Measurements from ENCODE around the gene EARS2. TPM values are rescaled to one million over a fixed set of nuclear protein-coding genes. Genes with fewer than 3 reads are reported as not detected.

The EARS2 gene
- 10 to 100 TPM; 10.9 to 32.0 (median 14.0) TPM for total RNA-seq

GRCh38 chr16:23556881-23557778 is at the start of gene EARS2, which contains the start of gene UBFD1:
Gene EARS2 (minus strand): TSS chr16:23557350. CDS start chr16:23557343, 7 bp downstream.
Gene UBFD1 (plus strand): TSS chr16:23557727. CDS start chr16:23557743, 16 bp downstream.
- TF ChIP-seq, protein P1, sequence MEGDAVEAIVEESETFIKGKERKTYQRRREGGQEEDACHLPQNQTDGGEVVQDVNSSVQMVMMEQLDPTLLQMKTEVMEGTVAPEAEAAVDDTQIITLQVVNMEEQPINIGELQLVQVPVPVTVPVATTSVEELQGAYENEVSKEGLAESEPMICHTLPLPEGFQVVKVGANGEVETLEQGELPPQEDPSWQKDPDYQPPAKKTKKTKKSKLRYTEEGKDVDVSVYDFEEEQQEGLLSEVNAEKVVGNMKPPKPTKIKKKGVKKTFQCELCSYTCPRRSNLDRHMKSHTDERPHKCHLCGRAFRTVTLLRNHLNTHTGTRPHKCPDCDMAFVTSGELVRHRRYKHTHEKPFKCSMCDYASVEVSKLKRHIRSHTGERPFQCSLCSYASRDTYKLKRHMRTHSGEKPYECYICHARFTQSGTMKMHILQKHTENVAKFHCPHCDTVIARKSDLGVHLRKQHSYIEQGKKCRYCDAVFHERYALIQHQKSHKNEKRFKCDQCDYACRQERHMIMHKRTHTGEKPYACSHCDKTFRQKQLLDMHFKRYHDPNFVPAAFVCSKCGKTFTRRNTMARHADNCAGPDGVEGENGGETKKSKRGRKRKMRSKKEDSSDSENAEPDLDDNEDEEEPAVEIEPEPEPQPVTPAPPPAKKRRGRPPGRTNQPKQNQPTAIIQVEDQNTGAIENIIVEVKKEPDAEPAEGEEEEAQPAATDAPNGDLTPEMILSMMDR (IDR thresholded peaks at IDR 0.05; ENCODE audit: low read depth), result no peak

GRCh38 chr16:23597003-23597756 is 40.0 kb upstream of the EARS2 start:
- TF ChIP-seq, protein P1 (IDR thresholded peaks at IDR 0.05; ENCODE audit: low read depth), result no peak

DNA sequence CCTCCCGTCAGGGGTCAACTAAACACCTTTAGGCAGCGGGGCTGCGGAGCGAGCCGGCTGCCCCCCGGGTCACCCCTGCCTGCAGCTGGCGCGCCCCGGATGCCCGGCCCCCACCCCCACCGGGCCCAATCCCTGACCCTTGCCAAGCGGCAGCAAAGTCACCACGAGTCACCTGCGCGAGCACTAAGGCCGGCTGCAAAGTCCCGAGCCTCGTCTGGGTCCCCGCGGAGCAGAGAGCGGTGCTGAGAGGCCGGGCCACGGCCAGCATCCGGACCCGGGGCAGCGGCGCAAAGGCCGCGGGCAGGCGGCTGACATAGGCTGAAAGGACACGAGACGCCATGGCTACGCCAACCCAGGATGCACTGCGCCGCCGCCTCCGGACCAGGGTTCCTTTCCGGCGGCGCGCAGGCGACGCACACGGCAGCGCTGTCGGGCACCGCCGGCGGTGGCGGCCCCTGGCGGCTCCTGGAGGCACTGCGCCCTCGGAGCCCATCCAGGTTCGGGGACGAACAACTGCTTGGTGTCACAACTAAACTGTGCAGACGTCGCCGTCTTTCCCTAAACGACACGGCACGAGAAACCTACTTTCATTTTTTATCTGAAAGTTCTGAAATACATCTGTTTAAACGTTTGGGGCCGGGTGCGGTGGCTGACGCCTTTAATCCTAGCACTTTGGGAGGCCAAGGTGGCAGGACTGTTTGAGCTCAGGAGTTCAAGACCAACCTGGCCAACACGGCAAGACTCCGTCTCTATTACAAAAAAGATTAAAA is 39.0 kb upstream of the EARS2 start, which contains the start of gene NDUFAB1:
TSS of gene NDUFAB1 (minus strand) at position 366 of the 770 bp plus-strand sequence. CDS start at position 340, 26 bp downstream.
- TF ChIP-seq, protein P1 (IDR thresholded peaks at IDR 0.05; ENCODE audit: low read depth), result no peak

DNA sequence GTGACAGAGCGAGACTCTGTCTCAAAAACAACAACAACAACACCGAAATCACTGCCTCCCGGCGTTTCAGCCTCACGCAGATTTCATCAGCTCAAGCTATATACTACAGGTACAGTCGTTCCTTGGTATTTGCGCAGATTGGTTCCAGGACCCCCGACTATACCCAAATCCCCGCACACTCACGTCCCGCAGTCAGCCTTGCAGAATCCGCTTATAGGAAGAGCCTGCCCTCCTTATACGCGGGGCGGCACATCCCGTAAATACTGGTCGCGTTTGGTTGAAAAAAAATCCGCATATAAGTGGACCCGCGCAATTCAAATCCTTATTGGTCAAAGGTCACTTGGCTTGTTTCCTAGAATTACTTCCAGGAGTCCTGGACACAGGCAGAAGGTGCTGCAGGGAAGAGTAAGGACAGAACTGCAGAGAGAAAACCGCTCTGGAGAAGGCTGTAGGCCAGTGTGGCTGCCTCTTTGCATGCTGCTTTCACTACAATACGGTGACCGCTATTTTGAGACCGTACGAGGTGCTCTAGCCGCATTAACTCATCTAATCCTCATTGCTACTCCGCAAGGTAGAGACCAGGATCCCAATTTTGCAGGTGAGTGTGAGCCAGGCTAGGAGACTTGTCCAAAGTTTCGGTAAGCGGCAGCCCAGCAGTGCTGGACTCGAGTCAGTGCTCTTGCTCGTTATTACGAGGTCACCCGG is 38.2 kb upstream of the EARS2 start:
- TF ChIP-seq, protein P1 (IDR thresholded peaks at IDR 0.05; ENCODE audit: low read depth), result no peak

DNA sequence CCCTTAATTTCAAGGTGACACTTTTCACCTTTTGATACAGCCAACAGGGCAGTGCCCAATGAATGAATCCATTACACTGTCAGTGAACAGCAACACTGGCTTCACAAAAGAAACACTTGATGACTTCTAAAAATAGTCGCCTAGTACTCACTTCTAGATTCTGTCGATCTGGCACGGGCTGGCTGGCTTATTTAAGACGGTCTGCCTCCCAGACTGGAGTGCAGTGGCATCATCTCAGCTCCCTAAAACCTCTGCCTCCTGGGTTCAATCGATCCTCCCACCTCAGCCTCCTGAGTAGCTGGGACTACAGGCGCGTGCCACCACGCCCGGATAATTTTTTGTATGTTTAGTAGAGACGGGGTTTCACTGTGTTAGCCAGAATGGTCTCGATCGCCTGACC is 37.0 kb upstream of the EARS2 start:
- TF ChIP-seq, protein P1 (IDR thresholded peaks at IDR 0.05; ENCODE audit: low read depth), result no peak

- TF ChIP-seq, protein P1 (IDR thresholded peaks at IDR 0.05; ENCODE audit: low read depth), result no peak
These were observed 33.0 kb upstream of the EARS2 start for GRCh38 chr16:23590181-23590580.
